GM04504 (cell line): ENCODE results near the gene COTL1.
A peak's percentile ranks its signal among the peaks of the same experiment; 100 is the strongest.
"Not testable (repeated sequence)": the region's sequence is repeated elsewhere in the genome, so short reads cannot be mapped to it uniquely, and the experiment has no call there.

ENCODE experiments used
- DNase-seq: peaks from one replicate; pipeline ENCODE4 v3.0.0-alpha.2; 2012; ENCODE audit warnings: low read depth

The COTL1 gene

DNA sequence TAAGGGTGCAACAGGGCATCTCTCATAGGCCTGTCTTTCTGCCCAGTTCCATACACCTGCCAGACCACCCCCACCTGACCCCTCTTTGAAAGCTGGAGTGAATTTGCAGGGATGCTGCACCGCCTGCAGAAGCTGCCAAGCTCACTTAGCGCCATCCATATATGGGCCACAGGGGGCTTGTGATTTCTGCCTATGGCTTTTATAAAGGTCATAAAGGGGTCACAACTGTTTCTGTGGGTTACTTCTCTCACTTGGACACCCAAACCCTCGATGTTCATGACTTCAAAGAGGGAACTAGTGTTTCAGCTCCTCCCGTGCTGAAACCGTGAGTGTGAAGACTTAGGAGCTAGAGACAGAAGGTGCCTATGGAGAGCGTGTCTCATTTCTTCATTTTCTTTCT lies 89.6 kb downstream of the COTL1 start:
- no peak for DNase-seq

DNA sequence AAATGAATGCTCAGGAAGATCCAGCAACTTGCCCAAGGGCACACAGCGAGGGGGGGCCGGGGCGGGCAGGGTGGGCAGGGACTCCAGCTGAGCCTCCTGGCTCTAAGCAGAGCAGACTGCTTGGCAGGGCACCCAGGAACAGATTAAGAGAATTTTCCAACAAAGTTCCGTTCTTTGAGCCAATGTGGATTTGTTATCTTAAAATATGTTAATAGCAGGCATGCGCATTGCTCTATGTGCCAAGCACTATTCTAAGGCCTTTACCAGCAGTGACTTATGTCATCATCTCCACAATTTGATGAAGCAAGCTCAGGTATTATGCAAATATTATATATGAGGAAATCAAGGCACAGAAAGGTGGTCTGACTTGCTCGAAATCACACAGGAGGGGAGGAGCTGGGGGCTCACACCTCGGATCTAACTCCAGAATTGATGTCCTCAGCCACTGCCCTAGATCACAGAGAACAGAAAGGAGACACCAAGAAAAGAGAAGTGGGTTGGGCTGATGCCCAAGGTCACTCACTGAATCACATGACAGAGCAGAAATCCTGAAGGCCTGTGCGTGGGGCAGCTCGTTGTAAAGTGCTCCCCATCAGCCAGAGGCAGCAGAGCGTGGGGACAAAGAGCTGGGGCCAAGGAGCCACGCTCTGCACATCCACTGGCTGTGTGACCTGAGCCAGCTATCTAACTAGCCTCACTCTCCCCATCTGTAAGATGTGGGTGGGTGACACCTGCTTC lies 90.2 kb downstream of the COTL1 start:
- DNase-seq: no peak

DNA sequence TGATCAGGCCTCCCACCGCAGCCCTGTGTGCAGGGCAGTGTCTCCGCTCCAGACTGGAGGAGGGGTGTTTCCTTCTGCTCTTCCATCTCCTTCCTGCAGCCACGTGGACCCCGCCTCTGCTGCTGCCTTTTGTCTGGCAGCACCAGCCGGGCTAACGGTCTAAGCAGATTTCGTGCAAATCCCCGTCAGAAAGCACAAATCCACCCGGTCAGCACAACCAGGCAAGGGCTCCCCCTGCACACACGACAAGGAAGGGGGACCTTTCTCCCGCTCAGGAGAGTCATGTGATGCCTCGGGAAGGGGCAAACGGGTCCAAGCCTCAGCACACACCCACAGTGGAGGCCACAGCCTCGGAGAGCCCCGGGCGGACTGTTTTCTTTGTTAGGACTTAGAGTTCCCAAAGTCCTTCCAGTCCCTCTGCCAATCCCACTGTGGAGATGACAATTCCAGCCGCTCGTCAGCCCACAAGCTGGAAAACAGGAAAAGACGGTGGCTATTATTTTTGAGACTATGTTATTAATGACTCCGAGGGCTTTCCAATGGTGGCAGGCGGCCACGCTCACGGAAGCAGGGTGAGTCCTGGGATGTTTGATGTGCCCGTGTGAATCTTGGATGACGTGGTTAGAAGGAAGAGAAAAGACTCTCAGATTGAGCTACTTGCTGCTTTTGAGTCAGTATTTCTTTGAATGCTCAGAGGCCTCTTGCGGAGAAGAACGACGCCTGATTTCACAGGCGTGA lies 90.9 kb downstream of the COTL1 start:
- DNase-seq: no peak

DNA sequence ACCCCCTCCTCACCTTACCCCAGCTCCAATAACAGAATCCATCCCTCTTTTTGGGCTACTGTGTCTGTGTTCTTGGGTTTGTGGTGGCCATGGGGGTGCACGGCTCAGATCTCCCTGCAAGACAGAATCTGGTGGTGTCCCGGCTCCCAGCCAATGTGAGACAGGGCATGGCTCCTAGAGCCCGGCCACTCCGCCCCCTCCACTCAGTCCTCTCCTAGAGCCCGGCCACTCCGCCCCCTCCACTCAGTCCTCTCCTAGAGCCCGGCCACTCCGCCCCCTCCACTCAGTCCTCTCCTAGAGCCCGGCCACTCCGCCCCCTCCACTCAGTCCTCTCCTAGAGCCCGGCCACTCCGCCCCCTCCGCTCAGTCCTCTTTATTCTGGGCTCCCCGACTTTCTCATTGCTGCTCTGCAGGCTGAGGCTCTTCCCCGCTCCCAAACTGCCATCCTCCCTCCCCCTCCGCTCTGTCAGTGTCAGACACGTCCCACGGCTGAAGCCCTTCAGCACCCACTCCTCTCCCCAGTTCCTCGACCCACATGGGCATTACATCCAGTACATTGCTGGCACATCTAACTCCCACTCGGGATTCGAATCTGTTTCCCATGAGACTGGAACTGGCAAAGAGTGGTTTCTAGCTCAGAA lies 92.8 kb downstream of the COTL1 start:
- DNase-seq: not testable (repeated sequence)

DNA sequence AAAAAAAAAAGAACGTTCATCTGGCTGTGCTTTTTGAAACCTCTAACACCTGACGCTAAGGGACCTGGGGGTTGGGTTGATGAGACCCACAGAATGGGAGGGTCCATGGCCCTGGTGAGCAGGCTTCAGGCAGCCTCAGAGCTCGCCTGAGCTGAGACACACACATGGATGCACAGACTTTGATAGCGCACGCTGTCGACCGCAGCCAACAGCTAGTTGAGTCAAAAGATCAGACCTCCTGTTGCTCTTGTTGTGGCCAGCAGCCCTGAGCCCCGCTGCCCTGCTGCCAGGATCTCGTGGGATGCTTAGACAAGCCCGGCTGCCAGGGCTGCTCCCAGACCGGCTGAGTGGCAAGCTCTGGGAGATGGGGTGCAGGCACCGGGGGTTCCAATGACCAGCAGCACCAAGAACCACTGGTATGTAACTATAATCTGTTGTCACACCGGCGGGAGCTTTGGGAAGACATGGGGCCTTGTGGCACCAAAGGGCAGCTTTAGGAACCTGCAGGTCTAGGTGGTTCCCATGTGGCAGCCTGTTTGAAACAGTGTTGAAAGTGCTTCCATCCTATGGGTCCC lies 93.4 kb downstream of the COTL1 start:
- DNase-seq: no peak

DNA sequence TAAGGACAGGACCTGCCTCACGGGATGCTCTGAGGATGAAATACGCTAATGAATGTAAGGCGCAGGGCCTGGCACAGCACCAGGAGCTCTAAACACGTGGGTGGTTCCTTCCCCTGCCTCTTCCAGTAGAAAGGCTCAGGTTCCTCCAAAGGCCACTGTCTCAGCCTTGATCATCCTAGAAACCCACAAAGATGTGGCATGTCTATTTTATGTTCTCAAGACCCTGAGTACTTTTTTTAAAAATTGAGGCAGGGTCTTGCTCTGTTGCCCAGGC lies 96.4 kb downstream of the COTL1 start:
- DNase-seq: no peak

DNA sequence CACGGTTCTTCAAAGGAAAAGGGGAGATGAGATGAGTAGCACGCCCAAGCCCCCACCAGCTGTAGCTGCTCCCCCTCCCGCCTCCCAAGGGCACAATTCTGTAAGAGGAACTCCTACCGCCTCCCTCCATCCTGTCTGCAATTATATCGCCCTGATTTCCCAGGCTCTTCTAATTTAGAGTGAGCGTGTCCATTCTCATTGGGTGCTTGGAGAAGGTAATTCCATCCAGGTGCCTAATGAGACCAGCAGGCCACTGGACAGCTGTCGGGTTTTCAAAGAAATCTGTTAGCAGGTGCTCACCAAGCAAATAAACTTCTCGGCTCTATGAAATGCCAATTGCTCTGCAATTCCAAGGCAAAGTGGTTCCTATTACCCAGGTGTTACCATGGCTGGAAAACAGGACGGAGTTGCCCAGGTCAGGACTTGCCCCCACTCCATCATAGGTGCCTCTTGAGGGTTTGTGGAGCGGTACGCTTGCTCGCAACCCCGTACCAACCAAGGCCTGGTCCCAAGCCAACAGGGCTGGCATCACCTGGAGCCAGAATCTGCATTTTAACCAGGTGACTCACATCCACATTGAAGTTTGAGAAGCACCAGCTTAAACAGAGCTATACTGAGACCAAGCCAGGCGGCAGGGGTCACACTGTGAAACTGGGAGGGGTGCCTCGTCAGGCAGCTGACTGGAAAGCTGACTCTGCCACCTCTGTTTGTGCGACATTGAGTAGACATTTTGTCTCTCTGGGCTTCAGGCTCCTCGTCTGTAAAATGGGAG lies 97.0 kb downstream of the COTL1 start:
- DNase-seq: no peak

DNA sequence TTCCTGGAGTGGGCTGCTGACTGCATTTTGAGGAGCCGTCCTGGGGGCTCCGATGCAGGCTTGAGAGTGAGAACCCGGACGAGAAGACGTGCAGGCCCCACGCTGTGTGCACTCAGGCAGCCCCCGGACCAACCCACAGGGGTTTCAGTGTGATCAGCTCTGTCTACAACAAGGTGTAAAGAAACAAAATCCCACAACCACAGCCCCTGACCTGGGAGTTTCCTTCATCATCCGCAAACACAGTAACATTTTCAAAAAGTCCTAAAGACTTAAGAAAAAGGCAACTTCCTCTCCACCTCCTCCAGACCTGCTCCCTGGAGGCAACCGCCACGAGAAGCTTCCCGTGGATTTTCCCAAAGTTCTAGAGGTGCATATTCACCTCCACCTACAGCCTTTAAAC lies 98.0 kb downstream of the COTL1 start:
- no peak for DNase-seq

DNA sequence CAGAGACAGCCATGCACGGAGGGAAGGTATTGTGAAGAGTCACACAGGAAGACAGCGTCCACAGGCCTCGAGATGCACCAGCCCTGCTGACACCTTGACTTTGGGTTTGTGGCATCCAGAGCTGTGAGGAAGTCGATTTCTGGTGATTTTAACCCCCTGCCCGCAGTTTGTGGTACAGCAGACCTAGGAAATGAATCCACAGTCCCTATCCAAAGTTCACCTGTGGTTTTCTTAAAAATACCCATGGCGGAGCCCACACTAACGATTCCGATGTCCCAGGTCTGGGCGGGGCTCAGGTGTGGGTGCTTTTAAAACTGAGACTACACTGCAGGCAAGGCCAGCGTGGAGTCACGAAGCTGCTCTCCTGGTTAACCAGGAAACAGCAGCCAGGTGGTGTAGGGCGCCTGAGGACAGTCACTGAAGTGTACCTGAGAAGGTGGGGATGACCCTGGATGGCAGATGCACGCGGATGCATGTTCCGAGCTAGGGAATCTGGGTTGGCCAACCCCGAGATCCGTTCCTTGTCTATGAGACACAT lies 99.0 kb downstream of the COTL1 start:
- DNase-seq: no peak

DNA sequence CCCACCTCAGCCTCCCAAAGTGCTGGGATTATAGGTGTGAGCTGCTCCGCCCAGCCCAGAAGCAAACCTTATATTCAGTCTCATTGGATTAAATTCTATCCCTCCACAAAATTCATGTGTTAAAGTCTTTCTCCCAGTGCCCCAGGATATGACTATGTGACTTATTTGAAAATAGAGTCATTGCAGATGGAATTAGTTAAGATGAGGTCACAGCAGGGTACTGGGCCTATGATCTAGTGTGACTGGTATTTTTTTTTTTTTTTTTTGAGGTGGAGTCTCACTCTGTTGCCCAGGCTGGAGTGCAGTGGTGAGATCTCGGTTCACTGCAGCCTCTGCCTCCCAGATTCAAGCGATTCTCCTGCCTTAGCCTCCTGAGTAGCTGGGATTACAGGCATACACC lies 99.7 kb downstream of the COTL1 start:
- peak; percentile 58 for DNase-seq

DNA sequence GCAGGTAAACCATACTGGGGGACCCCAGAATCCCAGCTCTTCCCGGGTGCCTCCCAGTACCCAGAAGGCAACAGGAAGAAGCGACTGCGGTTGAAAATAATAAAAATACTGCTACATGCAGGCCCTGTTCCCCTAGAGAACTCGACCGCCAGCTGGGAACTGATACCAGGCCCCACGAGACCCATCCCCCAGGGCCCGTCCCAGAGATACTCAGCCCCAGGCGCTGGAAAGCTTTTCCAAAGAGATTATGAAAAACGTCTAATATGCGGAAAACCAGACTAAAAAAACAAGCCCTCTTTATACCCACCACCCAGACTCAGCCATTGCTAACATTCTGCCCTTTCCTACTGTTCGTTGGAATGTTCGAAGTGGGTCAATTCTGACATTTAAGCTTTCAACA lies 100.5 kb downstream of the COTL1 start:
- DNase-seq: no peak
